Measurements from ENCODE around the gene HHATL. TPM values are rescaled to one million over a fixed set of nuclear protein-coding genes. Genes with fewer than 3 reads are reported as not detected.

HHATL gene
- polyA plus RNA-seq, 4 donors: 0.13 to 5.4 (median 1.2) TPM

DNA sequence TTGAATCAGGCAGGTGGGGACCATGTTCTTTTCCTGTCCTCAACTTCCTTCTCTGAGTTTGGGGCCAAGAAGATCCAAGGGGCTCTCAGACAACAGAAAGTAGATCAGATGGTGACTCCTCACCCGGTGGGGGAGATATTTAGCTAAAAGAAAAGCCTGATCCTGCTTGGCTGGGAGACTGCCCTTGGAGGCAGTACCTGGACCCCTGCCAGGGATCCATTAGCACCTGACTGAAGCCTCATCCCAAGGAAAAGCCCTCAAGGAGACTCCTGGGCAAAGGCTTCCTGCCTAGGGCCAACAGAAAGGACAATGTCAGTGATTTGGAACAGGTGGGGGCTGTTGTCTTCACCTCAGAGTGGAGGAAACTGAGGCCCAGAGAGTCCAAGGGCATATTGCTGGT is 33.5 kb upstream of the HHATL start:
- Histone ChIP-seq H3K9me3 (ENCODE audit: control insufficient read depth in 2 of 2, insufficient read depth in 1 of 2, low read depth in 1 of 2, low read length in 1 of 2) (no peaks in the 10 kb centered on the region), H3K4me1 (ENCODE audit: control insufficient read depth in 3 of 3, insufficient read depth in 2 of 3, low read depth in 1 of 3, low read length in 2 of 3) (no peaks in the 10 kb centered on the region), H3K36me3 (ENCODE audit: control insufficient read depth in 3 of 3, insufficient read depth in 2 of 3, low read depth in 1 of 3, low read length in 3 of 3) (no peaks in the 10 kb centered on the region), H3K27ac (ENCODE audit: low read depth in 1 of 3, low read length in 2 of 3) (no peak overlapping the region), H3K27me3 (ENCODE audit: control insufficient read depth in 3 of 3, insufficient read depth in 3 of 3, low read length in 3 of 3) (peaks cover 0 to 3% (median 0%) of the 10 kb centered on the region in 3 donors), H3K4me3 (ENCODE audit: low read depth in 1 of 3, low read length in 3 of 3) (no peak overlapping the region)
- DNase-seq (no peak), FAIRE-seq (no peak)
- WGBS, 3 donors: 50 to 54% (median 52%) methylated on average over 1 of the region's 1 CpG

- DNase-seq: no peak
- H3K9me3 ChIP-seq (ENCODE audit: control insufficient read depth in 2 of 2, insufficient read depth in 1 of 2, low read depth in 1 of 2, low read length in 1 of 2): no peaks in the 10 kb centered on the region
- no peak overlapping the region for H3K4me3 ChIP-seq (ENCODE audit: low read depth in 1 of 3, low read length in 3 of 3)
- H3K4me1 ChIP-seq (ENCODE audit: control insufficient read depth in 3 of 3, insufficient read depth in 2 of 3, low read depth in 1 of 3, low read length in 2 of 3): no peaks in the 10 kb centered on the region
- WGBS, 3 donors: 86 to 94% (median 92%) methylated on average over 12 of the region's 12 CpGs
- FAIRE-seq: no peak
- H3K27ac ChIP-seq (ENCODE audit: low read depth in 1 of 3, low read length in 2 of 3): no peak overlapping the region
- peaks cover 0 to 3% (median 0%) of the 10 kb centered on the region in 3 donors for H3K27me3 ChIP-seq (ENCODE audit: control insufficient read depth in 3 of 3, insufficient read depth in 3 of 3, low read length in 3 of 3)
- H3K36me3 ChIP-seq (ENCODE audit: control insufficient read depth in 3 of 3, insufficient read depth in 2 of 3, low read depth in 1 of 3, low read length in 3 of 3): no peaks in the 10 kb centered on the region
These were observed 33.0 kb upstream of the HHATL start for GRCh38 chr3:42735615-42736014.

DNA sequence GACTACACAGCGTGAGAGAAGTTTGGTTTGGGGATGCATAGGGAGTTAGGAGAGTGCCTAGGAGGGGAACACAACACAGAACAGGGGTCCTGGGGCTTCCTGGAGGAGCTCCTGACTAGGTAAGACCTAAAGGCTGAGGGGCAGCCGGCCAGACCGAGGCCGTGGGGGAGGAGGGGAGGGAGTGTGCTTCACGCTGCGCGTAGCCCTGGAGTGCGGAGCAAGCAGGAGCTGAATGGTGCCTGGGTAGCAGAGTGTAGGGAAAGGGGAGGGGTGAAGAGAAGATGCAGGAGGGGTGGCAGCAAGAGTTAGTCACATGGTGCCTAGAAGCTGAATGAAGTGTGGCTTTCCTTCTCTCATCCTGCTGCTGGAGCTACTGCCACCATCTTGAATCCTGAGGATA is 32.4 kb upstream of the HHATL start:
- H3K4me3 ChIP-seq (ENCODE audit: low read depth in 1 of 3, low read length in 3 of 3): no peak overlapping the region
- FAIRE-seq (no peak), DNase-seq (no peak)
- no peaks in the 10 kb centered on the region for H3K9me3 ChIP-seq (ENCODE audit: control insufficient read depth in 2 of 2, insufficient read depth in 1 of 2, low read depth in 1 of 2, low read length in 1 of 2)
- no peak overlapping the region for H3K27ac ChIP-seq (ENCODE audit: low read depth in 1 of 3, low read length in 2 of 3)
- no peaks in the 10 kb centered on the region for H3K4me1 ChIP-seq (ENCODE audit: control insufficient read depth in 3 of 3, insufficient read depth in 2 of 3, low read depth in 1 of 3, low read length in 2 of 3)
- WGBS, 3 donors: 76 to 87% (median 83%) methylated on average over 8 of the region's 8 CpGs
- no peaks in the 10 kb centered on the region for H3K36me3 ChIP-seq (ENCODE audit: control insufficient read depth in 3 of 3, insufficient read depth in 2 of 3, low read depth in 1 of 3, low read length in 3 of 3)
- H3K27me3 ChIP-seq (ENCODE audit: control insufficient read depth in 3 of 3, insufficient read depth in 3 of 3, low read length in 3 of 3): peaks cover 0 to 3% (median 0%) of the 10 kb centered on the region in 3 donors

DNA sequence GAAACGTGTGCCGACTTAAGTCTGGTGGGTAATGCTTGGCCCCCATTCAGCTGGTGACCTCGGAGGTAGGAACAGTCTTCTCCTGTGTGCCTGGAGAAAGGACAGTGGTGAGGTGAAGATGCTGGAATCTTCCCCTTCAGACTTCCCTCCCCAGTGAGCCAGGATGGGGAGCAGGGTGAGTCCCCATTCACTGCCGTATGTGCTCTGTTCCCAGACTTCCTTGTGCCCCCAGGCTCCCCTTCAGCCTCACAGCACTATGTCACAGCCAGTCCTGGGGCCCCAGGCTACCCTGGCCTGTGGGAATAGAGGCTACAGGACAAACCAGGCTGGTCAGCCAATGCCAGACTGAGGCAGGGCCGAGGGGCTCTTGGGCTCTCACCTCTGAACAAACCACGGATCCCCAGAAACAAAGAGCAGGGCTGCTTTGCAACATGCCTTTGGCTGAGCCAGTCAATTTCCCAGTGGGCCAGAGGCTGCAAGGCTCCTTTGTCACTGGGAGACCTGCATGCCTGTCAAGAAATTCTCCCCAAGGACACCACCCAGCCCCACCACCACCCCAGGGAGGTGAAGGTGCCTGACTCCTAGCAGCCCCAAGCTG is 31.8 kb upstream of the HHATL start:
- FAIRE-seq (no peak), DNase-seq (no peak)
- H3K4me3 ChIP-seq (ENCODE audit: low read depth in 1 of 3, low read length in 3 of 3): no peak overlapping the region

DNA sequence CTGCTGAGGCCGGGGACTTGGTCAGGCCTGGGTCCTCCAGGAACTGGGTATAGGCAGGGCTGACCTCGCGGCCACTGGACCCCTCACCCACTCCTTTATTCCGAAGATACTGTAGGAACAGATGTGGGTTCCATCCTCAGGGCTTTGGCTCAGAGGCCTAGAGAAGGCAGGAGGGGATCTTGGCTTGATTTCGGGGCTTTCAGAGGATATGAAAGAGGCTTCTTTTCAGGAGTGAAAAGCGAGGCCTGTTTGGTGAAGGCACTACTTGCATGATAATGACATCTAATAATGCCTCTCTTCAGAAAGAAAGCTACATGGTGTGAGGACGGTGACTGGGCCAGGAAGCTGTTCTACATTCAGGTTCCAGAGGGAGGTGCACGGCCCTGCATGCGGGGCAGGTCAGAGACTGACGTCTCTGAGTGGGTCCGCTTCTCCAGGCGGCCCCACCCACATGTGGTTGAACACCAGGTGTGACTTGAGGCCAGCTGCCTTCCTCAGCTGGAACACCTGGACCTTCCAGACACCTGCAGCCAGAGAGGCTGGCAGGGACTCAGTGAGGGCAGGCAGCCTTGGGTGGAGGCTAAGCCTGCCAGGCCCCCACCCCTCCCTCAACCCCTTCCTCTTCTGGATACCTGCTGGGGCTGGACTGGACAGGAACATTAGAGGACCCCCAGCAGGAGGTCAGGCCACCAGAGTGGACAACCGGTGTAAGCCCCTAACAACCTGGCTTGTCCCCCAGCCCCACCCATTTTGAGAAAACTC is 31.1 kb upstream of the HHATL start:
- H3K27ac ChIP-seq (ENCODE audit: low read depth in 1 of 3, low read length in 2 of 3): no peak overlapping the region
- FAIRE-seq (no peak), DNase-seq (no peak)
- peaks cover 0 to 3% (median 0%) of the 10 kb centered on the region in 3 donors for H3K27me3 ChIP-seq (ENCODE audit: control insufficient read depth in 3 of 3, insufficient read depth in 3 of 3, low read length in 3 of 3)
- H3K4me1 ChIP-seq (ENCODE audit: control insufficient read depth in 3 of 3, insufficient read depth in 2 of 3, low read depth in 1 of 3, low read length in 2 of 3): no peaks in the 10 kb centered on the region
- H3K9me3 ChIP-seq (ENCODE audit: control insufficient read depth in 2 of 2, insufficient read depth in 1 of 2, low read depth in 1 of 2, low read length in 1 of 2): no peaks in the 10 kb centered on the region
- no peaks in the 10 kb centered on the region for H3K36me3 ChIP-seq (ENCODE audit: control insufficient read depth in 3 of 3, insufficient read depth in 2 of 3, low read depth in 1 of 3, low read length in 3 of 3)
- WGBS, 3 donors: 56 to 76% (median 63%) methylated on average over 13 of the region's 13 CpGs
- no peak overlapping the region for H3K4me3 ChIP-seq (ENCODE audit: low read depth in 1 of 3, low read length in 3 of 3)

More for the DNA sequence above, 31.8 kb upstream of the HHATL start:
- Histone ChIP-seq H3K27ac (ENCODE audit: low read depth in 1 of 3, low read length in 2 of 3) (no peak overlapping the region), H3K9me3 (ENCODE audit: control insufficient read depth in 2 of 2, insufficient read depth in 1 of 2, low read depth in 1 of 2, low read length in 1 of 2) (no peaks in the 10 kb centered on the region), H3K4me1 (ENCODE audit: control insufficient read depth in 3 of 3, insufficient read depth in 2 of 3, low read depth in 1 of 3, low read length in 2 of 3) (no peaks in the 10 kb centered on the region), H3K36me3 (ENCODE audit: control insufficient read depth in 3 of 3, insufficient read depth in 2 of 3, low read depth in 1 of 3, low read length in 3 of 3) (no peaks in the 10 kb centered on the region), H3K27me3 (ENCODE audit: control insufficient read depth in 3 of 3, insufficient read depth in 3 of 3, low read length in 3 of 3) (peaks cover 0 to 3% (median 0%) of the 10 kb centered on the region in 3 donors)
- WGBS, 3 donors: 53 to 78% (median 63%) methylated on average over 6 of the region's 6 CpGs

GRCh38 chr3:42732829-42733459 is 30.3 kb upstream of the HHATL start:
- H3K27ac ChIP-seq (ENCODE audit: low read depth in 1 of 3, low read length in 2 of 3): no peak overlapping the region
- 74 to 85% (median 83%) methylated on average over 9 of the region's 9 CpGs for whole genome bisulfite sequencing, 3 donors
- DNase-seq (no peak), FAIRE-seq (no peak)
- no peak overlapping the region for H3K4me3 ChIP-seq (ENCODE audit: low read depth in 1 of 3, low read length in 3 of 3)
- peaks cover 0 to 3% (median 0%) of the 10 kb centered on the region in 3 donors for H3K27me3 ChIP-seq (ENCODE audit: control insufficient read depth in 3 of 3, insufficient read depth in 3 of 3, low read length in 3 of 3)
- H3K4me1 ChIP-seq (ENCODE audit: control insufficient read depth in 3 of 3, insufficient read depth in 2 of 3, low read depth in 1 of 3, low read length in 2 of 3): no peaks in the 10 kb centered on the region
- H3K9me3 ChIP-seq (ENCODE audit: control insufficient read depth in 2 of 2, insufficient read depth in 1 of 2, low read depth in 1 of 2, low read length in 1 of 2): no peaks in the 10 kb centered on the region
- no peaks in the 10 kb centered on the region for H3K36me3 ChIP-seq (ENCODE audit: control insufficient read depth in 3 of 3, insufficient read depth in 2 of 3, low read depth in 1 of 3, low read length in 3 of 3)

- no peak overlapping the region for H3K27ac ChIP-seq (ENCODE audit: low read depth in 1 of 3, low read length in 2 of 3)
- H3K4me1 ChIP-seq (ENCODE audit: control insufficient read depth in 3 of 3, insufficient read depth in 2 of 3, low read depth in 1 of 3, low read length in 2 of 3): no peaks in the 10 kb centered on the region
- H3K27me3 ChIP-seq (ENCODE audit: control insufficient read depth in 3 of 3, insufficient read depth in 3 of 3, low read length in 3 of 3): peaks cover 0 to 3% (median 0%) of the 10 kb centered on the region in 3 donors
- FAIRE-seq (no peak), DNase-seq (no peak)
- WGBS, 3 donors: 69 to 74% (median 71%) methylated on average over 4 of the region's 4 CpGs
- H3K9me3 ChIP-seq (ENCODE audit: control insufficient read depth in 2 of 2, insufficient read depth in 1 of 2, low read depth in 1 of 2, low read length in 1 of 2): no peaks in the 10 kb centered on the region
- H3K36me3 ChIP-seq (ENCODE audit: control insufficient read depth in 3 of 3, insufficient read depth in 2 of 3, low read depth in 1 of 3, low read length in 3 of 3): no peaks in the 10 kb centered on the region
- H3K4me3 ChIP-seq (ENCODE audit: low read depth in 1 of 3, low read length in 3 of 3): no peak overlapping the region
These were observed 29.7 kb upstream of the HHATL start for GRCh38 chr3:42732196-42732828.

DNA sequence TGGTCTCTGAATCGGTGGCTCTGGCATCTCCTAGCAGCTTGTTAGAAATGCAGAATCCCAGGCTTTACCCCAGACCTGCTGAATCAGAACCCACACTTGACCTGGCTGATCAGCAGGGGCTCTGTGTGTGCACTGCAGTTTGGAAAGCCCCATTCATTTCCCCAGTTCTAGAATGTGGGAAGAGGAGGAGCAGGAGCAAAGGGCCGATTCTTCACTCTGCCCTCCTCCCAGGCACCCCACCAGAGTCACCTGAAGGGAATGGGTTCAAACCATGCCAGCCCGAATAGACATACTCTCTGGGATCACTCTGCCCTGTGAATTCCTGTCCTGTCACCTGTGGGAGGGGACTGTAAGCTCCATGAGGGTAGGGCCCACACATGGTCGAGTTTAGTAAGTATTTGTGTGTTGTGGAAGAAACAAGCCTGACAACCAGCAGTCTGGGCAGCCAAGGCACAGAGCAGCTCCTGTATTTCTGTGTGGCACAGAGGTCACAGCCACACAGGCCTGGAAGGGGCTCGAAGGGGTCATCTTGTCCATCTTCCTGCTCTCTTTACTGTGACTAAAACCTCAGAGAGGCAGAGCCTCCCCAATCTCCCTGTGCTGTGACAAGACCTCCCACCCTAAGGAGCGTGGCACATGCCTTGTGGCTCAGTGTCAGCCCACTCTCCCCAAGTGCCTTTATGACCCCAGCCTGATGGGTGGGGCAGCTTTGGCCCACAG is 29.0 kb upstream of the HHATL start:
- WGBS, 3 donors: 72 to 81% (median 80%) methylated on average over 6 of the region's 6 CpGs

More for the DNA sequence above, 29.0 kb upstream of the HHATL start:
- H3K27ac ChIP-seq (ENCODE audit: low read depth in 1 of 3, low read length in 2 of 3): no peak overlapping the region
- DNase-seq (no peak), FAIRE-seq (no peak)
- H3K36me3 ChIP-seq (ENCODE audit: control insufficient read depth in 3 of 3, insufficient read depth in 2 of 3, low read depth in 1 of 3, low read length in 3 of 3): no peaks in the 10 kb centered on the region
- H3K9me3 ChIP-seq (ENCODE audit: control insufficient read depth in 2 of 2, insufficient read depth in 1 of 2, low read depth in 1 of 2, low read length in 1 of 2): no peaks in the 10 kb centered on the region
- H3K4me3 ChIP-seq (ENCODE audit: low read depth in 1 of 3, low read length in 3 of 3): no peak overlapping the region
- no peaks in the 10 kb centered on the region for H3K4me1 ChIP-seq (ENCODE audit: control insufficient read depth in 3 of 3, insufficient read depth in 2 of 3, low read depth in 1 of 3, low read length in 2 of 3)
- peaks cover 0 to 3% (median 0%) of the 10 kb centered on the region in 3 donors for H3K27me3 ChIP-seq (ENCODE audit: control insufficient read depth in 3 of 3, insufficient read depth in 3 of 3, low read length in 3 of 3)

Measured in small intestine (tissue), 7 donors.